Caco-2 (cell line): ENCODE results near the gene CRYGN. TPM values are rescaled to one million over a fixed set of nuclear protein-coding genes. Genes with fewer than 3 reads are reported as not detected.

Experiments
- BruUV-seq: library from RNA; stranded (reverse); fragments of 400-500 nt; replicated peaks from 2 replicates; lab custom pipeline; 2021; lab: Mats Ljungman, UMichigan
- CTCF ChIA-PET: fragments of 300-600 bp; sonication (Branson Sonifier 250); formaldehyde crosslinking; loops from one replicate; lab custom pipeline; 2022; ENCODE audit warnings: antibody characterized with exemption; lab: Charles Lee
- POLR2A ChIA-PET: fragments of 300-600 bp; sonication (Branson Sonifier 250); formaldehyde crosslinking; loops from one replicate; lab custom pipeline; 2022; ENCODE audit warnings: antibody characterized with exemption; lab: Charles Lee
- DNase-seq, 2 experiments: peaks; one replicate each; pipeline versions ENCODE4 v3.0.0 to v3.0.0-alpha.2; 2020 to 2022
- H3K27me3 ChIP-seq: replicated peaks from 2 replicates; pipeline ENCODE4 v1.6.0; 2011; ENCODE audit warnings: low read length; ENCODE audit not compliant: control insufficient read depth, insufficient read depth
- H3K36me3 ChIP-seq: 2 replicates; pipeline ENCODE4 v1.5.1; 2011; ENCODE audit warnings: low read length; ENCODE audit not compliant: control insufficient read depth, insufficient read depth
- H3K4me1 ChIP-seq: fragments of 250-450 bp; sonication (Bioruptor Pico); 2 replicates; pipeline ENCODE4 v1.5.1; 2020; ENCODE audit warnings: mild to moderate bottlenecking
- H3K4me3 ChIP-seq: 2 replicates; pipeline ENCODE4 v1.5.1; 2011; ENCODE audit warnings: low read depth, mild to moderate bottlenecking, control low read depth, low read length
- H3K9me3 ChIP-seq: fragments of 250-450 bp; sonication (Bioruptor Pico); 2 replicates; pipeline ENCODE4 v1.5.1; 2020; ENCODE audit warnings: mild to moderate bottlenecking, moderate library complexity
- H3K27ac Mint-ChIP-seq: one replicate; pipeline ENCODE4 v1.8.0; 2022; ENCODE audit warnings: mixed read lengths; ENCODE audit not compliant: unreplicated experiment
- H3K27me3 Mint-ChIP-seq: one replicate; pipeline ENCODE4 v1.8.0; 2022; ENCODE audit warnings: mixed read lengths; ENCODE audit not compliant: insufficient read depth, unreplicated experiment
- H3K36me3 Mint-ChIP-seq: one replicate; pipeline ENCODE4 v1.8.0; 2022; ENCODE audit warnings: mild to moderate bottlenecking, mixed read lengths; ENCODE audit not compliant: insufficient read depth, unreplicated experiment
- H3K4me1 Mint-ChIP-seq: one replicate; pipeline ENCODE4 v1.8.0; 2022; ENCODE audit warnings: low read depth, mixed read lengths; ENCODE audit not compliant: unreplicated experiment
- H3K4me3 Mint-ChIP-seq: one replicate; pipeline ENCODE4 v1.8.0; 2022; ENCODE audit warnings: mild to moderate bottlenecking, moderate library complexity, mixed read lengths; ENCODE audit not compliant: unreplicated experiment
- H3K9me3 Mint-ChIP-seq: one replicate; pipeline ENCODE4 v1.8.0; 2022; ENCODE audit warnings: mixed read lengths; ENCODE audit not compliant: unreplicated experiment
- intact Hi-C: fragments of 100-400 bp; cut with micrococcal nuclease; formaldehyde crosslinking; loops from one replicate; pipeline ENCODE4 v1.10.0; 2022; ENCODE audit not compliant: unreplicated experiment
- total RNA-seq: library from RNA; stranded (reverse); gene quantifications from 2 replicates; pipeline ENCODE4 v1.2.3, GENCODE V29; 2022
- TF ChIP-seq, protein P1 (sequence below), 2 experiments: fragments of 200-600 bp in 1 of 2; IDR thresholded peaks; 1 replicate in 1 of 2; 2 replicates in 1 of 2; pipeline versions ENCODE4 v1.5.1 to v1.8.0; 2011 to 2022; ENCODE audit warnings: antibody characterized with exemption in 1 of 2, control low read depth in 1 of 2, inconsistent platforms in 1 of 2, low read depth in 1 of 2, low read length in 1 of 2, mild to moderate bottlenecking in 1 of 2, moderate library complexity in 1 of 2; ENCODE audit not compliant: insufficient read depth in 1 of 2, severe bottlenecking in 1 of 2, unreplicated experiment in 1 of 2

CRYGN gene
- total RNA-seq, 1 experiment from 2014 or later = not detected

DNA sequence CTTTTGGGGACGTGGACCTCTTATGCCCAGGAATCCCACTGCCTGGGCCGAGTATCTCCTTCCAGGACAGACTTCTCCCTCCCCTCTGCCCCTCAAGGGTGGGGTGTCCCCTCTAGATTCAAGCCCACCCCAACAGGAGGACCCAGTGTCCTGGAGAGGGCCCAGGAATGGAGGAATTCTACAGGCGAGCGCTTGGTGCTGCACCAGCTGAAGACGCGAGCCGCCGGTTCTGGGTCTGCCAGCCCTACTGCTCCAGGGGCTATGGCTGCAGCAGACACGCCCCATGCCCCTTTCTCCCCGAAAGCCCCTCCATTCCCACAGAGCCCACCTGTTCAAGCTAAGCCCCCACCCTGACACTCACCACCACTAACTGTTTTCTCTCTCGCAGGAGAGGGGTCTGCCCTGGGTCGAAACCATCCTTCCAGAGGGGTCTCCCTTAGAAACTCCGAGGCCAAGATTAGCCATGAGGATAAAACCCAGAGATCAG, 8.6 kb downstream of the CRYGN start:
- CTCF ChIA-PET = no interaction called here
- intact Hi-C loops = no loop called here
- TF ChIP-seq, protein P1, sequence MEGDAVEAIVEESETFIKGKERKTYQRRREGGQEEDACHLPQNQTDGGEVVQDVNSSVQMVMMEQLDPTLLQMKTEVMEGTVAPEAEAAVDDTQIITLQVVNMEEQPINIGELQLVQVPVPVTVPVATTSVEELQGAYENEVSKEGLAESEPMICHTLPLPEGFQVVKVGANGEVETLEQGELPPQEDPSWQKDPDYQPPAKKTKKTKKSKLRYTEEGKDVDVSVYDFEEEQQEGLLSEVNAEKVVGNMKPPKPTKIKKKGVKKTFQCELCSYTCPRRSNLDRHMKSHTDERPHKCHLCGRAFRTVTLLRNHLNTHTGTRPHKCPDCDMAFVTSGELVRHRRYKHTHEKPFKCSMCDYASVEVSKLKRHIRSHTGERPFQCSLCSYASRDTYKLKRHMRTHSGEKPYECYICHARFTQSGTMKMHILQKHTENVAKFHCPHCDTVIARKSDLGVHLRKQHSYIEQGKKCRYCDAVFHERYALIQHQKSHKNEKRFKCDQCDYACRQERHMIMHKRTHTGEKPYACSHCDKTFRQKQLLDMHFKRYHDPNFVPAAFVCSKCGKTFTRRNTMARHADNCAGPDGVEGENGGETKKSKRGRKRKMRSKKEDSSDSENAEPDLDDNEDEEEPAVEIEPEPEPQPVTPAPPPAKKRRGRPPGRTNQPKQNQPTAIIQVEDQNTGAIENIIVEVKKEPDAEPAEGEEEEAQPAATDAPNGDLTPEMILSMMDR (IDR thresholded peaks at IDR 0.05; ENCODE audit: insufficient read depth in 1 of 2, low read depth in 1 of 2, low read length in 1 of 2, severe bottlenecking in 1 of 2, unreplicated experiment in 1 of 2) = no peak

DNA sequence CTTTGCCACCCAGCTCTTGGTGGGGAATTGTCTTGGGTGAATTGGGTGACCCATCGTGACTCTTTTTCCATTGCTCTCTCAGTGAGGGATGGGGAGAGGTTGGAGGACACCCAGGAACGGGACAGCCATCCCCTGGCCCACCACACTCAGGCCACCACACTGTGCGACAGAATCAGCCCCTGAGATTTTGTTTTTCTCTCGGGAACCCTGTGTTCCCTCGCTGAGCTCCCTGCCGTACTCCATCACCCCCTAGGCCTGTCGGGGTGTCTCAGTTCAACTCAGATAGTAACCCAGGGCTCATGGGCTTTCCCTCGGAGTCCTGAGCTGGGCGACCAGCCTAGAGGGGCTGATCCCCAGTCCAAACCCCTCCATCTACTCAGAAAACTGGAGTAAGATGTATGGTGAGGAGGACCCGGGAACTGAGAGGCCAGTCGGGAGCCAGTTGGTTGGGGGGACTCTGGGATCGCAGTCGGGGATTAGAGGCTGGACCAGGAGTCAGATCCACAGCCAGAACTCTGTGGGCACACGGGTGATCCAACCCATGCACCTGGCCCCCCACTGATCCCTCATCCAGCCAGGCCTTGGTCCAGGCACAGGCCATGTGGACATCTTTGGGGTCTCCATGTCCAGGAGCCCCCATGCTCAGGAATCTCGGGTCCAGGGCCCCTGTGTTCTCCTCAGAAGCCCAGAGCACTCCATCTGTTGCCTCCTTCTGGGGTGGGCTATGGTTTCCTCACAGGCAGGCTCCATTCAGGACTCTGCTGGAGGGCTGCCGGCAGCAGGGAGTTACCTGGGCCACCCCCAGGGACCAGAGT, 9.3 kb downstream of the CRYGN start:
- no peak for DNase-seq
- POLR2A ChIA-PET = no interaction called here
- no peak overlapping the region for H3K4me3 ChIP-seq
- peaks cover 20% of the 10 kb centered on the region for H3K4me1 Mint-ChIP-seq
- TF ChIP-seq, protein P1 (IDR thresholded peaks at IDR 0.05; ENCODE audit: insufficient read depth in 1 of 2, low read depth in 1 of 2, low read length in 1 of 2, severe bottlenecking in 1 of 2, unreplicated experiment in 1 of 2) = no peak
- CTCF ChIA-PET = no interaction called here
- H3K27ac Mint-ChIP-seq = no peak overlapping the region
- H3K9me3 Mint-ChIP-seq = no peaks in the 10 kb centered on the region
- H3K36me3 Mint-ChIP-seq = no peaks in the 10 kb centered on the region
- H3K4me1 ChIP-seq = peaks cover 33% of the 10 kb centered on the region
- no peaks in the 10 kb centered on the region for H3K9me3 ChIP-seq
- H3K27me3 Mint-ChIP-seq = no peaks in the 10 kb centered on the region
- H3K36me3 ChIP-seq = no peaks in the 10 kb centered on the region
- intact Hi-C loops = no loop called here
- no TSS peak for BruUV-seq
- H3K4me3 Mint-ChIP-seq = no peak overlapping the region
- H3K27me3 ChIP-seq = no peaks in the 10 kb centered on the region

More for the DNA sequence above, 8.6 kb downstream of the CRYGN start:
- POLR2A ChIA-PET = no interaction called here
- H3K27ac Mint-ChIP-seq = no peak overlapping the region
- Histone ChIP-seq H3K9me3 (no peaks in the 10 kb centered on the region), H3K4me1 (peaks cover 33% of the 10 kb centered on the region), H3K36me3 (no peaks in the 10 kb centered on the region), H3K4me3 (no peak overlapping the region), H3K27me3 (no peaks in the 10 kb centered on the region)
- peaks cover 13% of the 10 kb centered on the region for H3K4me1 Mint-ChIP-seq
- no peaks in the 10 kb centered on the region for H3K9me3 Mint-ChIP-seq
- no peaks in the 10 kb centered on the region for H3K36me3 Mint-ChIP-seq
- no peaks in the 10 kb centered on the region for H3K27me3 Mint-ChIP-seq
- no TSS peak for BruUV-seq
- H3K4me3 Mint-ChIP-seq = no peak overlapping the region
- no peak for DNase-seq

DNA sequence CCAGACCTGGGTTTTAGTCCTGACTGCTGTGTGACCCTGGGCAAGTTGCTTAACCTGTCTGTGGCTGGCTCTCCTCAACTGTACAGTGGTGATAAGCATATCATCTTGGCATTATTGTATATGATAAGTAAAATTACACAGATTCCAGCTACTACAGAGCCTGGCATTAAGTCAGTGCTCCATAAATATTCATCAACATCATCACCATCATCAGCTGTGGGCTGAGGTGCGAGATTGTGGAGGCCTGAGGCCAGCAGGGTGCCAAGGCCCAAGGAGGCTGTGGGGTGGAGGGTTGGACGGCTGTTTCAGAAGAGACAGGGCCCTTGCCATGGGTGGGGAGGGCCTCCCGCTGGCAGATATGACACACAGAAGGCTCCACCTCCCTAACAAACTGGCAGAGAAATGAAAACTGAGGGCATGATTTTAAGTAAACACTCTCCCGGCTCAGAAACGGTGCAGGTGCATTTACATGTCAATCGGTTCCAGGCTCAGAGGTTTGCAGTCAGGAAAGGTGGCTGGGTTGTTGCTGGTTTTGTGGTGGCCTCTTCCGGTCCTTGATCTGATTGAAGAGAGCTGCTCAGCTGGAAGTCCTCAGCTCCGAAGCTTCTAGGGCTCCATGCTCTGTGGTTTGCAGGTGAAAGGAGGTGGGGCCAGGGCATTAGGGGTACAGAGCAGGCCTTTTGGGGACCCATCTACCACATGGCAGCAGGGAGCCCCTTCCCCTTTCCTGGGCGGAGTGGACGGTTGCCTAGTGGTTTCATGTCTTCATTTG, 10.2 kb downstream of the CRYGN start:
- H3K27ac Mint-ChIP-seq = no peak overlapping the region
- BruUV-seq = no TSS peak
- H3K4me3 Mint-ChIP-seq = no peak overlapping the region
- no peaks in the 10 kb centered on the region for H3K27me3 Mint-ChIP-seq
- Histone ChIP-seq H3K9me3 (no peaks in the 10 kb centered on the region), H3K4me3 (no peak overlapping the region), H3K4me1 (peaks cover 33% of the 10 kb centered on the region), H3K27me3 (no peaks in the 10 kb centered on the region), H3K36me3 (no peaks in the 10 kb centered on the region)
- ChIA-PET CTCF (no interaction called here), POLR2A (no interaction called here)
- no peak for DNase-seq
- intact Hi-C loops = no loop called here
- TF ChIP-seq, protein P1 (IDR thresholded peaks at IDR 0.05; ENCODE audit: insufficient read depth in 1 of 2, low read depth in 1 of 2, low read length in 1 of 2, severe bottlenecking in 1 of 2, unreplicated experiment in 1 of 2) = no peak
- H3K4me1 Mint-ChIP-seq = peaks cover 23% of the 10 kb centered on the region
- H3K36me3 Mint-ChIP-seq = no peaks in the 10 kb centered on the region
- no peaks in the 10 kb centered on the region for H3K9me3 Mint-ChIP-seq
